Stomach smooth muscle (tissue), 2 donors: ENCODE data around the gene GDNF.
A peak's percentile ranks its signal among the peaks of the same experiment; 100 is the strongest.

Experiments used
- H3K27ac ChIP-seq: one replicate; pipeline ENCODE4 v1.7.0; 2013; ENCODE audit warnings: mild to moderate bottlenecking, low read length, inconsistent platforms
- H3K27me3 ChIP-seq, 2 donors: one replicate each; pipeline ENCODE4 v1.7.0; 2013; ENCODE audit warnings: low read length in 2 of 2; ENCODE audit not compliant: insufficient read depth in 2 of 2, control insufficient read depth in 1 of 2
- H3K36me3 ChIP-seq, 2 donors: one replicate each; pipeline ENCODE4 v1.7.0; 2013; ENCODE audit warnings: low read length in 2 of 2; ENCODE audit not compliant: control insufficient read depth in 2 of 2, insufficient read depth in 2 of 2
- H3K4me1 ChIP-seq: one replicate; pipeline ENCODE4 v1.7.0; 2013; ENCODE audit warnings: low read length; ENCODE audit not compliant: control insufficient read depth, insufficient read depth
- H3K4me3 ChIP-seq, 2 donors: one replicate each; pipeline ENCODE4 v1.7.0; 2013; ENCODE audit warnings: low read length in 2 of 2
- H3K9ac ChIP-seq, 2 donors: one replicate each; pipeline ENCODE4 v1.7.0; 2013; ENCODE audit warnings: low read length in 2 of 2, mild to moderate bottlenecking in 1 of 2
- H3K9me3 ChIP-seq, 2 donors: one replicate each; pipeline ENCODE4 v1.7.0; 2013; ENCODE audit warnings: low read length in 2 of 2; ENCODE audit not compliant: control insufficient read depth in 2 of 2
- donor health status: healthy.
- donor health status: Pancreatic carcinoma.

The GDNF gene, protein sequence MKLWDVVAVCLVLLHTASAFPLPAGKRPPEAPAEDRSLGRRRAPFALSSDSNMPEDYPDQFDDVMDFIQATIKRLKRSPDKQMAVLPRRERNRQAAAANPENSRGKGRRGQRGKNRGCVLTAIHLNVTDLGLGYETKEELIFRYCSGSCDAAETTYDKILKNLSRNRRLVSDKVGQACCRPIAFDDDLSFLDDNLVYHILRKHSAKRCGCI

DNA sequence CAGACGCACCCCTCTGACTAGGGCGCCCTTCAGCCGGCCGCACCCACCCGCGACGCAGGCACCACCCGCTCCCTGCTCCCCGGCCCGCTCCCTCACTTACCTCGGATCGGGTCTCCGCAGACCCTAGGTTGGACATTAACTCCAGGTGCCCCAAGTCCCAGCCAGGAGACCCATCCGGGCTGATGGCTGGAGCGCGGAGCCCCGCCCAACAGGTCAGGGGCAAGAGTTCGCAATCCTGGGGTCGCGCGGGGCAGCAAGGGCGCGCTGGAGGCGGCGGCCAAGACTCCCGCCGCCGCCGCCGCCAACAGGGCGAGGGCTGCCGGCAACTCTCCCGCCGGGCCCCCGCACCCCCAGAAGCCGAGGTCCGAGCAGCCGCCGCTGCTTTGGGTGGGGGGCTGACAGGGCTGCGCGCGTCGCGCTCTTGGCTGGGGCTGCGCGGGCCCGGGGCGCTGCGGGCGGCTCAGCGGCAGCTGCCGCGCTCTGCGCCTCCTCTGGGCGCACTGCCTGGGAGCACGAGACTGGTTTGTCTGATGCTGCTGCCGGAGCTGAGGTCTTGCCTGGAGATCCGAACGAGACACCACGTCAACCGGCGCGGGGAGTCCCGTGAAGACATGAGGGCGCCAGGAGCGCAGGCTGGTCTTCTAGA, at the start of gene GDNF:
Gene GDNF (minus strand): TSS at position 635 of the 646 bp plus-strand sequence. CDS start 5,245 bp downstream, outside the sequence.
- peak within 1 kb of the TSS; percentile 80 for H3K27ac ChIP-seq

DNA sequence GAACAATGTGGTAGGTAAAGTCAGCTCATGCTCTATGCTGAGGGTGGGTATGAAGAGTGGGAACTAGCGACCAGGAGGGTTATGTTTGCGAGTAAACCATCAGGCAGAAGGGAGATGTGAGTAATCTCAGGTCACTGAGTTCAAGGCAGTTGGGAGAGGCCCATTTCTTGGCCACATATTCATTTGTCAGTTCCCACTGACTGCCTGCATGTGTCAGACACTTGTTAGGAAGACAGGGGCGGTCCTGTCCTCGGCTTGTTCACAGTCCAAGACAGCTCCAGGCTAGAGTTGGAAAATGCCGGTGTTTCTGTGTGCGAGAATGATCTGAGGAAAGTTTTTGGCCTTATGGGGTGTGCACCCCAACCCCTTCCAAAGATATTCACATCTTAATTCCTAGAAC, 48.6 kb upstream of the GDNF start:
- Histone ChIP-seq H3K36me3 (no peaks in the 10 kb centered on the region), H3K27ac (no peak overlapping the region), H3K4me1 (peaks cover 13% of the 10 kb centered on the region), H3K4me3 (no peak overlapping the region), H3K9me3 (no peaks in the 10 kb centered on the region), H3K27me3 (no peaks in the 10 kb centered on the region), H3K9ac (no peak overlapping the region)

More for the DNA sequence above, at the start of gene GDNF:
- Histone ChIP-seq H3K4me3 (peak within 1 kb of the TSS; percentile 84 to 87), H3K36me3 (no peaks in the 10 kb centered on the region), H3K27me3 (peaks cover 0 to 5% of the 10 kb centered on the region in 2 donors), H3K9ac (peak within 1 kb of the TSS; percentile 76 to 78), H3K9me3 (no peaks in the 10 kb centered on the region), H3K4me1 (peaks cover 54% of the 10 kb centered on the region)

DNA sequence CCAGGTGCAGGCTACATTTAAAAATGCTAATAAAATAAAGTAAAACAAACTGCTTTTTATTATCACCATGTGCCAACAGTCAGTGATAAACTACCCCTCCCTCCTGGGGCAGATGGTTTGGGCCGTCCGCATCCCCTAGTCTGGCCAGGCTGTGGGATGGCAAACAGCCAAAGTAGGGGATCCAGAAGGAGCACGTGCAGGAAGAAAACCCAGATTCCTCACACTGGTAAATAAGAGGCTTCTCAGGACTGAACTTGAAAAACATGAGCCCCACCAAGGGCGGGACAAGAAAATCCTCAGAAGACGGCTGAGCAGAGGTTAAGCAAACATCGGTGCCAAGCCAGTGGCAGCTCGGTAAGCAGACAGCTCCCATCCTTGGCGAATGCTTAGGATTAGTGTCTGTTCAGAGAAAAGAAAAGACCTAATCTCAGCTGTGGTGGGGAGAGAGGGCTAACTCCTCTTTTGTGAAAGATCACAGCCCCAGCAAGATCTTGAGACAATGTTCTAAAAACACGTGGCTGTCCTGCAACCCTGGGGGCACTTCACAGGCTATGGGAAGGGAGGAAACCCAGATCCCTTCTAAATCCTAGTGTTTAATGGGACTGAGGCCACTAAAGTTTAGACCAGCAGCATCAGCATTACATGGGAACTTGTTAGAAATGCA, 46.5 kb upstream of the GDNF start:
- Histone ChIP-seq H3K36me3 (no peaks in the 10 kb centered on the region), H3K9me3 (no peaks in the 10 kb centered on the region), H3K9ac (no peak overlapping the region), H3K27me3 (no peaks in the 10 kb centered on the region), H3K4me3 (no peak overlapping the region), H3K4me1 (peaks cover 9% of the 10 kb centered on the region), H3K27ac (no peak overlapping the region)

DNA sequence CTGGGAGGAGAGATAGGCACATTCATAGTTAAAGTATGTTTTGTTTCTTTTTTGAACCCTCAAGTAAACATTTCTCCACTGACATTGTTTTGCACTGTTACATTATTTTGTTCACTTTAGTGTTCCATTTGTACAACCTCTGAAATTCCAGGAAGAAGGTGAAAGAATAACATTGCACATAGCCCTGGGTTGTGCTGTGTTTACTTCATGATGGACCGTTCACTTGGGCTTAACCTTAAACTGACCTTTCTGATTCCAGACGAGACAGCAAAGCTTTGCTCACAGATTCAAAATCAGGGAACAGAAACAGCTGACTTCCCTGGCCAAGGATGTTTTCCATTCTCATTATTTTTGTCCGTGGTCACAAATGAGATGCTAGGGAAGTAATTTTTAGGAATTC, 42.8 kb upstream of the GDNF start:
- H3K4me3 ChIP-seq = no peak overlapping the region
- H3K4me1 ChIP-seq = peaks cover 9% of the 10 kb centered on the region
- H3K27ac ChIP-seq = no peak overlapping the region
- no peaks in the 10 kb centered on the region for H3K36me3 ChIP-seq
- no peak overlapping the region for H3K9ac ChIP-seq
- no peaks in the 10 kb centered on the region for H3K27me3 ChIP-seq
- no peaks in the 10 kb centered on the region for H3K9me3 ChIP-seq

DNA sequence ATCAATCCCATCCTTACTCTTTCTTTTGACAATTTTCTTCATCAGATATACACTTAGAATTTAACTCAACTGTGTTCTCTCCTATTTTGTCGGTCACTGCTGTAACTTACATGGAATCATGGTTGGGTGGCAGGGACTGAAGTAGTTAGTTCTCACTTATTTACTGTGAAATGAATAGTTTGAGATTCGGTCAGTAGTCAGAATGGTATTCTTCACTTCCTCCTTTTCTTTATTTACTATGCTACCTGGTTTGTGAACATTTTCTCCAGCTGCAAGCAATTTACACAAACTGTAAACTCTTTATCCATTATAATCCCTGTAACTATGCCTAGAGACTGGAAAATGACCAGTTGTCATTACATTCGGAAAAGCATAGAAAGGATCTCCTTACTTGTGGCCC, 41.5 kb upstream of the GDNF start:
- no peak overlapping the region for H3K9ac ChIP-seq
- H3K4me3 ChIP-seq = no peak overlapping the region
- peaks cover 2% of the 10 kb centered on the region for H3K4me1 ChIP-seq
- no peak overlapping the region for H3K27ac ChIP-seq
- H3K36me3 ChIP-seq = no peaks in the 10 kb centered on the region
- H3K27me3 ChIP-seq = no peaks in the 10 kb centered on the region
- peaks cover 0 to under 1% of the 10 kb centered on the region in 2 donors for H3K9me3 ChIP-seq

DNA sequence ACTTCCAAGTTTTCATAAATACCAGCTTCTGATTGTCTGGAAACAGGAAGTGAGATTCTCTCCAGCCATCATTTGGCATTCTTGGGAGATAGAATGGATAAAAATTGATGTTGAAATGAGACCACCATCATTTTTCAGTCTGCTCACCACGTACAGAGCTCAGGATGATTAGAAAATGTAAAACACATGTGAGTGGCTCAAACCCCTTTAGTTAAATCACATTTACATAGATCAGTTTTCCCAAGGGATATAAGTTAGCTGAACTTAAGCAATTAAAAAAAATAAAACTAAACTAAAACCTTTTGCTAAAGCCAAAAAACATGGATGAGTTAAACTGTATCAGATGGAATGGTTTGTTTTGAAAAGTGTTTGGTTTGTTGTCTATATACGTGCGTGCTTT, 37.1 kb upstream of the GDNF start:
- H3K9ac ChIP-seq = no peak overlapping the region
- peaks cover 2% of the 10 kb centered on the region in 2 donors for H3K9me3 ChIP-seq
- H3K4me3 ChIP-seq = no peak overlapping the region
- no peaks in the 10 kb centered on the region for H3K36me3 ChIP-seq
- H3K4me1 ChIP-seq = no peaks in the 10 kb centered on the region
- no peaks in the 10 kb centered on the region for H3K27me3 ChIP-seq
- H3K27ac ChIP-seq = no peak overlapping the region

DNA sequence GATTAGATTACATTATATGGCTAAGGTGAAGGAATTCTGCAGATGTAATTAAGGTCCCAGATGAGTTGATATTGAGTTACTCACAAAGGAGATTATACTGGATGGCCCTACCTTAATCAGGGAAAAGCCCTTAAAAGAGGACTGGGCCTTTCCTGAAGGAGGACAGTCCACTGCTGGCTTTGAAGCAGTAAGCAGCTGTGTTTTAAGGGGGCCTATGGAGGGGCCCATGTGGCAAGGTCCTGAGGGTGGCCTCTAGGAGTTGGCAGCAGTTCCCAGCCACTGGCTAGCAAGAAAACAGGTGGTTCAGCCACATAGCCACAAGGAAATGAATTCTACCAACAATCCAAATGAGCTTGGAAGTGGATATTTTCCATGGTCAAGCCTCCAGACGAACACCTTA, 36.4 kb upstream of the GDNF start:
- no peaks in the 10 kb centered on the region for H3K36me3 ChIP-seq
- H3K9me3 ChIP-seq = peaks cover 2% of the 10 kb centered on the region in 2 donors
- no peak overlapping the region for H3K27ac ChIP-seq
- no peak overlapping the region for H3K4me3 ChIP-seq
- H3K4me1 ChIP-seq = no peaks in the 10 kb centered on the region
- no peaks in the 10 kb centered on the region for H3K27me3 ChIP-seq
- no peak overlapping the region for H3K9ac ChIP-seq

DNA sequence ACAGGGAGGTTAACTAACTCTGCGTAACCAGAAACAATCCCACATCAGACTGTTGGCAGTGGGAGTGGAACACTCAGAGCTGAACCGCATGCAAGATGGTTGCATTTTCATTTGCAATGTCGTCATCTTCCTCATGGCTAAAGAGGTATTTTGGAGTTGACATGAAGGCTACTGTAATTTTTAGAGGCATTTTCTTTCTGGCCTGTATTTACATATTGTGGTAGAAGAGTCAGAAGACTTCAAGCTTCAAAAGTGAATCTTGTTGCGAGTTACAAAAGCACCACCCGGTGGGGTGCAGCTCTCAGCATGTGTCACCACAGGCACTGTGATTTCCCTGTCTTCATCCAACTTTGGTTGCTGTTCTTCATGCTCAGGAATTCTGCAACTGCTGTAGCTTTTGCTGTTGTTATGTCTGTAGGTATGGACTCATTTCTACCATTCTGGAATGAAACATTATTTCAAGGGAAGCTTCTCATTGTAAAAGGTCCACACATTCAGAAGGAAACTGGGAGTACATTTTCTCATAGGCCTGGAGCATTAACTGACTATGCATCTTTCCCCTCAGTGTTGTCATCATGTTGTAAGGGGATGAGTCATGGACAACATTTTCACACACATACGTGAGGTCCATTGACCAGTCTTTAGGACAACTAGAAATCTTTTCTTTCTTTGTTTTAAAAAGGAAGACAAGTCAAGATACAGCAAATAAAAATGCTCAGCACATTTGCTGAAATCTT, 35.4 kb upstream of the GDNF start:
- peaks cover 2% of the 10 kb centered on the region in 2 donors for H3K9me3 ChIP-seq
- no peak overlapping the region for H3K27ac ChIP-seq
- H3K4me1 ChIP-seq = no peaks in the 10 kb centered on the region
- H3K9ac ChIP-seq = no peak overlapping the region
- no peak overlapping the region for H3K4me3 ChIP-seq
- H3K36me3 ChIP-seq = no peaks in the 10 kb centered on the region
- no peaks in the 10 kb centered on the region for H3K27me3 ChIP-seq

DNA sequence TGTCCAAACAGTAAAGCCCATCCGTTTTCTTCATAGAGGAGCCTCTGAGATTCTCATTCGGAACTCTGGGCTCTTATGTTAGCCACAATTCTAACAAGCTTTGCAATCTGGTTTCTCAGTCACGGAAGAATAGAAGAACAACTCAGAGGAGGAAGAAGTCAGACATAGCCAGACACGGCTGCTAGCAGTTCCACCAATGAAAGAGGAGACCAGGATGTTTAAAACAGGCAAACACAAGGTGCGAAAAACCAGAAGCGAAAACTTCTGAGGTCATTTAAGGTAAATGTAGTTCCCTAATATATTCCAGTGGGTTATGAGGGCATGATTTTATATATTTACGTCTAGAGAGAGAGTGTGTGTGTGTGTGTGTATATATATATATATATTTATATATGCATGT, 34.1 kb upstream of the GDNF start:
- H3K27ac ChIP-seq = no peak overlapping the region
- H3K4me1 ChIP-seq = no peaks in the 10 kb centered on the region
- no peaks in the 10 kb centered on the region for H3K36me3 ChIP-seq
- H3K27me3 ChIP-seq = no peaks in the 10 kb centered on the region
- no peak overlapping the region for H3K4me3 ChIP-seq
- no peak overlapping the region for H3K9ac ChIP-seq
- H3K9me3 ChIP-seq = peaks cover 2% of the 10 kb centered on the region in 2 donors

DNA sequence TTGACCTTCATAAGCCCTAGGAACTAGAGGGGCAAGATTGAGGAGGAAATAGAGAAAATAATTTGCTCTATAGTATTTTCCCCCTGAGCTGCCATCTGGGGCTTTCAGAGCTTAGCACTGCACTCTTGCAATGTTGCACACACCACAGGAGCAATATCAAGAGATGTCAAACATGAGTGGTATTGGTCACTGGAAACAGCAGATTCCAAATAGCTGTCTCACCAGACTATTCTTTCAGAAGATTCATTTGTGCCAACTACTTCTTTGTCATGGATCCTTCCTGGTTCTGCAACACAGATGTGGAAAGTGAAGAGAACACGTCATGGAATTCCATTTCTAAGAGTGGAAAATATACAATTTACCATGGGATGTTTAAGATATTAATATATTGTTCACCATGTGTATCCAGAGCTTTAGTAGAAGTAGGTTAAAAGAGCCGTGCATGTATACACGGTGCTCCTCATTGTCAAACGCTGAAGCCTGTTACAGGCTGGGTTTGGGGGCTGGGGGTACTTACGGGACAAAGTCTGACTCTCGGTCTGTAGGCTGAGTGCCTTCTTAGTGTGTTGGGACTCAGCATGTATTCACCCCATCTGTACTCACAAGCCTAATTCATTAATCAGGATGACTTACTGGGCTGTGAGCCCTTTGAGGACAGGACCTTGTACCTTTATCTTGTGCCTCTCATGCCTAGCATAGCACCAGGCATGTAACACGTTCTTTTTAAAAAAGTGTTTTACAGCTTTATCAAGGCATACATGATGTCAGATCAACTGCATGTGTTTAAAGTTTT, 31.4 kb upstream of the GDNF start:
- Histone ChIP-seq H3K9ac (no peak overlapping the region), H3K36me3 (no peaks in the 10 kb centered on the region), H3K27ac (no peak overlapping the region), H3K27me3 (no peaks in the 10 kb centered on the region), H3K4me1 (no peaks in the 10 kb centered on the region), H3K4me3 (no peak overlapping the region), H3K9me3 (peaks cover under 1 to 2% of the 10 kb centered on the region in 2 donors)
